ENCODE measurements around the gene BRICD5. TPM values are rescaled to one million over a fixed set of nuclear protein-coding genes. Genes with fewer than 3 reads are reported as not detected.
A peak's percentile ranks its signal among the peaks of the same experiment; 100 is the strongest.

Gene BRICD5
- total and polyA plus RNA-seq, 7 donors: 0.86 to 5.3 (median 3.0) TPM

- intact Hi-C loops (cut with DNase I): loop anchor here in 1 of 2 donors (5.0 kb wide), 2 partner anchors 36 to 96 kb away; partner anchors contain the start of gene TRAF7
- DNase-seq: peak in 1 of 2 donors; percentile 46
- Histone ChIP-seq H3K9me3 (no peaks in the 10 kb centered on the region), H3K4me3 (no peak overlapping the region), H3K4me1 (peaks cover 18% of the 10 kb centered on the region), H3K36me3 (ENCODE audit: insufficient read depth in 1 of 2, low read depth in 1 of 2) (peaks cover 6 to 73% of the 10 kb centered on the region in 2 donors), H3K27ac (no peak overlapping the region), H3K27me3 (ENCODE audit: insufficient read depth in 3 of 3, low read length in 2 of 3) (no peaks in the 10 kb centered on the region)
- no peak for ATAC-seq
- no peak for TF ChIP-seq CTCF (IDR thresholded peaks at IDR 0.05)
- 70 to 79% (median 76%) methylated on average over 10 to 11 of the region's 11 CpGs for WGBS, 3 donors
Measured at GRCh38 chr16:2253293-2253692, 42.6 kb upstream of the BRICD5 start.

- Histone ChIP-seq H3K27ac (peak overlapping the region; percentile 87), H3K36me3 (ENCODE audit: insufficient read depth in 1 of 2, low read depth in 1 of 2) (peaks cover 6 to 69% of the 10 kb centered on the region in 2 donors), H3K27me3 (ENCODE audit: insufficient read depth in 3 of 3, low read length in 2 of 3) (no peaks in the 10 kb centered on the region), H3K4me1 (peaks cover 18% of the 10 kb centered on the region), H3K4me3 (no peak overlapping the region), H3K9me3 (no peaks in the 10 kb centered on the region)
- DNase-seq (peak in 1 of 2 donors; percentile 19), ATAC-seq (no peak)
- WGBS, 3 donors: 96 to 97% (median 97%) methylated on average over 7 of the region's 7 CpGs
- intact Hi-C loops (cut with DNase I): loop anchor here in 1 of 2 donors (5.0 kb wide), 2 partner anchors 35 to 95 kb away; partner anchors contain the start of gene TRAF7
- TF ChIP-seq CTCF (IDR thresholded peaks at IDR 0.05): no peak
Measured at GRCh38 chr16:2252806-2253148, 42.1 kb upstream of the BRICD5 start.

- Histone ChIP-seq H3K27ac (peak within 1 kb of the TSS; percentile 87), H3K27me3 (ENCODE audit: insufficient read depth in 3 of 3, low read length in 2 of 3) (no peaks in the 10 kb centered on the region), H3K4me1 (peaks cover 18% of the 10 kb centered on the region), H3K36me3 (ENCODE audit: insufficient read depth in 1 of 2, low read depth in 1 of 2) (peaks cover 7 to 61% of the 10 kb centered on the region in 2 donors), H3K4me3 (peak within 1 kb of the TSS; percentile 73), H3K9me3 (no peaks in the 10 kb centered on the region)
- 1% methylated on average over 59 to 88 of the region's 88 CpGs for WGBS, 3 donors
- ATAC-seq: peak; percentile 96 to 98 (median 96)
- peak; percentile 96 to 99 for DNase-seq
- peak; percentile 76 for TF ChIP-seq CTCF (IDR thresholded peaks at IDR 0.05)
- intact Hi-C loops (cut with DNase I): loop anchor here in 1 of 2 donors (1.0 to 5.0 kb wide), 3 partner anchors 34 to 94 kb away; partner anchors contain the start of gene TRAF7
Measured at GRCh38 chr16:2251296-2252111, 40.8 kb upstream of the BRICD5 start, which contains the start of gene ECI1. TSS of gene ECI1 (minus strand) at chr16:2251587. CDS start at chr16:2251566, 21 bp downstream.

- H3K27ac ChIP-seq: peak overlapping the region; percentile 87
- no peaks in the 10 kb centered on the region for H3K9me3 ChIP-seq
- DNase-seq: peak in 1 of 2 donors; percentile 71
- intact Hi-C loops (cut with DNase I): loop anchor here in 1 of 2 donors (1.0 to 5.0 kb wide), 3 partner anchors 33 to 93 kb away; partner anchors contain the start of gene TRAF7
- H3K27me3 ChIP-seq (ENCODE audit: insufficient read depth in 3 of 3, low read length in 2 of 3): no peaks in the 10 kb centered on the region
- H3K4me1 ChIP-seq: peaks cover 18% of the 10 kb centered on the region
- 2 to 3% (median 3%) methylated on average over 30 to 35 of the region's 35 CpGs for WGBS, 3 donors
- peaks cover 11 to 61% of the 10 kb centered on the region in 2 donors for H3K36me3 ChIP-seq (ENCODE audit: insufficient read depth in 1 of 2, low read depth in 1 of 2)
- ATAC-seq: peak; percentile 0 to 41 (median 8)
- peak overlapping the region; percentile 73 for H3K4me3 ChIP-seq
- no peak for TF ChIP-seq CTCF (IDR thresholded peaks at IDR 0.05)
Measured at GRCh38 chr16:2250652-2251295, 40.1 kb upstream of the BRICD5 start.

Data from psoas muscle (tissue), 8 donors.